K562 (cell line): ENCODE measurements around the gene CHAF1A. TPM values are rescaled to one million over a fixed set of nuclear protein-coding genes. Genes with fewer than 3 reads are reported as not detected.

ENCODE experiments used
- ATAC-seq: fragments of 200-7000 bp; cut with Tn5 transposase; 3 replicates; pipeline ENCODE4 v1.9.1; 2020; ENCODE audit warnings: moderate library complexity
- BruUV-seq: library from RNA; stranded (reverse); fragments of 400-500 nt; replicated peaks from 2 replicates; lab custom pipeline; 2021; lab: Mats Ljungman, UMichigan
- CTCF ChIA-PET: fragments of 300-600 bp; formaldehyde crosslinking; extraction: SDS; loops from one replicate; lab custom pipeline; 2021; ENCODE audit warnings: low intra/inter-chr PET ratio; lab: Yijun Ruan, JAX
- POLR2A ChIA-PET: fragments of 300-600, 350-650 bp; sonication (Branson Sonifier 250); formaldehyde crosslinking; extraction: SDS; loops from one replicate; lab custom pipeline; 2021; ENCODE audit warnings: antibody characterized with exemption, inconsistent platforms; lab: Yijun Ruan, JAX
- DNase-seq, 4 experiments: peaks; one replicate each; pipeline versions ENCODE4 v3.0.0 to v3.0.0-alpha.2; 2011 to 2018; ENCODE audit warnings: low spot score in 3 of 4, mixed read lengths in 3 of 4; ENCODE audit errors: extremely low read depth in 1 of 4
- FAIRE-seq: peaks from 2 replicates; lab custom pipeline; 2011; peaks lifted over from hg19 to GRCh38; lab: Jason Lieb, UNC
- H2AFZ ChIP-seq: 2 replicates; pipeline ENCODE4 v1.6.0; 2011; ENCODE audit warnings: low read depth, low read length, control low read depth, inconsistent platforms
- H3K27ac ChIP-seq: fragments of 200-600 bp; 3 replicates; pipeline ENCODE4 v1.8.0; 2011; ENCODE audit warnings: low read depth, mild to moderate bottlenecking, control low read depth, inconsistent platforms, low read length, moderate library complexity, mixed read lengths; ENCODE audit errors: extremely low read depth
- H3K27me3 ChIP-seq, 2 experiments: fragments of 300-600 bp in 1 of 2; 2 replicates in 1 of 2; 3 replicates in 1 of 2; pipeline versions ENCODE4 v1.6.0 to v1.8.0; 2011; ENCODE audit warnings: inconsistent platforms in 2 of 2, low read length in 2 of 2, mild to moderate bottlenecking in 1 of 2, mixed read lengths in 1 of 2, moderate library complexity in 1 of 2; ENCODE audit not compliant: control insufficient read depth in 2 of 2, insufficient read depth in 2 of 2
- H3K36me3 ChIP-seq: fragments of 300-600 bp; 3 replicates; pipeline ENCODE4 v1.8.0; 2011; ENCODE audit warnings: mild to moderate bottlenecking, low read length, inconsistent platforms; ENCODE audit not compliant: control insufficient read depth, insufficient read depth
- H3K4me1 ChIP-seq, 2 experiments: fragments of 200-600 bp in 1 of 2; replicated peaks in 1 of 2; 2 replicates in 1 of 2; 3 replicates in 1 of 2; pipeline versions ENCODE4 v1.5.1 to v1.8.0; 2011; ENCODE audit warnings: inconsistent platforms in 2 of 2, low read length in 2 of 2, mild to moderate bottlenecking in 1 of 2, mixed read lengths in 1 of 2, moderate library complexity in 1 of 2; ENCODE audit not compliant: control insufficient read depth in 2 of 2, insufficient read depth in 2 of 2
- H3K4me2 ChIP-seq: 2 replicates; pipeline ENCODE4 v1.6.1; 2011; ENCODE audit warnings: low read length, control low read depth, inconsistent platforms, mixed read lengths; ENCODE audit not compliant: insufficient read depth
- H3K4me3 ChIP-seq: fragments of 200-600 bp; sonication (generic), shearing (Covaris generic); 2 replicates; pipeline ENCODE4 v1.5.1; 2016; ENCODE audit warnings: control low read depth, inconsistent platforms
- H3K79me2 ChIP-seq: fragments of 200-600 bp; 3 replicates; pipeline ENCODE4 v1.8.0; 2011; ENCODE audit warnings: low read length, inconsistent platforms; ENCODE audit not compliant: control insufficient read depth, insufficient read depth
- H3K9ac ChIP-seq, 2 experiments: 2 replicates each; pipeline versions ENCODE4 v1.6.0 to v1.6.1; 2011; ENCODE audit warnings: low read depth in 2 of 2, low read length in 2 of 2, control low read depth in 1 of 2, inconsistent platforms in 1 of 2, mild to moderate bottlenecking in 1 of 2, mixed read lengths in 1 of 2; ENCODE audit not compliant: insufficient read depth in 1 of 2
- H3K9me1 ChIP-seq: one replicate; pipeline ENCODE4 v1.6.0; 2011; ENCODE audit warnings: inconsistent platforms, mild to moderate bottlenecking, low read length, moderate library complexity; ENCODE audit not compliant: control insufficient read depth, insufficient read depth
- H3K9me3 ChIP-seq: replicated peaks from 2 replicates; pipeline ENCODE4 v1.5.1; 2011; ENCODE audit warnings: low read depth, low read length, inconsistent platforms; ENCODE audit not compliant: control insufficient read depth, insufficient read depth
- H4K20me1 ChIP-seq: replicated peaks from 2 replicates; pipeline ENCODE4 v1.6.1; 2011; ENCODE audit warnings: low read length, inconsistent platforms, mixed read lengths; ENCODE audit not compliant: control insufficient read depth, insufficient read depth
- DACH1 ChIP-seq: fragments of 450-650 bp; IDR thresholded peaks from 2 replicates; pipeline ENCODE4 v1.6.1; 2018; ENCODE audit not compliant: partially characterized antibody
- NR3C1 ChIP-seq: sonication (generic); formaldehyde crosslinking; IDR thresholded peaks from 2 replicates; pipeline ENCODE4 v1.8.1; 2022; ENCODE audit warnings: missing genetic modification reagents
- POLR2A ChIP-seq: fragments of 450-650 bp; conservative IDR thresholded peaks from 2 replicates; pipeline ENCODE4 v1.6.1; 2016
- POLR2G ChIP-seq: fragments of 200-400 bp; formaldehyde crosslinking; IDR thresholded peaks from 2 replicates; pipeline ENCODE4 v1.6.1; 2017; ENCODE audit warnings: low read depth, mild to moderate bottlenecking, antibody characterized with exemption, low read length, moderate library complexity
- TAF15 ChIP-seq: fragments of 200-400 bp; formaldehyde crosslinking; IDR thresholded peaks from 2 replicates; pipeline ENCODE4 v1.6.1; 2017; ENCODE audit warnings: mild to moderate bottlenecking, low read depth, low read length, moderate library complexity
- ZBTB33 ChIP-seq: sonication (generic); formaldehyde crosslinking; IDR thresholded peaks from 2 replicates; pipeline ENCODE4 v1.8.1; 2023; ENCODE audit warnings: mild to moderate bottlenecking, missing genetic modification reagents
- WGBS: fragments of 100-300 bp; shearing (Covaris generic); methylation state at CpG from one replicate; pipeline ENCODE4 v1.1.6; 2016; ENCODE audit warnings: low coverage, mixed read lengths; ENCODE audit not compliant: insufficient coverage; ENCODE audit errors: missing lambda C conversion rate; 5-methylcytosine and 5-hydroxymethylcytosine counted together
- in situ Hi-C: fragments of 300-500 bp; cut with MboI; formaldehyde crosslinking; loops from 4 replicates; pipeline ENCODE4 v1.15.0; 2018; ENCODE audit warnings: inconsistent platforms, mixed read lengths
- intact Hi-C: fragments of 100-400 bp; cut with micrococcal nuclease; formaldehyde crosslinking; loops from 2 replicates; pipeline ENCODE4 v1.14.2; 2022
- polyA plus RNA-seq, 8 experiments: library from polyadenylated mRNA; depleted of rRNA in 4 of 8; stranded (reverse) in 5 of 8; unstranded in 3 of 8; fragments of >200 nt; fragmentation: Nextera tagmentation in 2 of 8; fragmentation: Illumina TruSeq in 1 of 8; extraction: Ambion mirVana in 2 of 8; extraction: Trizol in 1 of 8; gene quantifications; 2 replicates each; pipeline versions ENCODE4 v1.2.1 to v1.2.3, GENCODE V29; 2011 to 2014; ENCODE audit warnings: inconsistent platforms in 1 of 8, missing spikeins in 1 of 8
- total RNA-seq, 7 experiments: library from RNA; depleted of rRNA in 6 of 7; stranded (reverse); fragments of >200 nt in 6 of 7; fragmentation: Illumina TruSeq in 2 of 7; extraction: Trizol in 2 of 7; gene quantifications; 2 replicates each; pipeline versions ENCODE4 v1.2.1 to v1.2.3, GENCODE V29; 2011 to 2021; ENCODE audit warnings: low replicate concordance in 1 of 7

Gene CHAF1A
- total and polyA plus RNA-seq, 9 of the 15 experiments (the other 6 are each of a cell fraction or from before 2014, with no cell fraction given): 1.6 to 86.9 (median 45.2) TPM

DNA sequence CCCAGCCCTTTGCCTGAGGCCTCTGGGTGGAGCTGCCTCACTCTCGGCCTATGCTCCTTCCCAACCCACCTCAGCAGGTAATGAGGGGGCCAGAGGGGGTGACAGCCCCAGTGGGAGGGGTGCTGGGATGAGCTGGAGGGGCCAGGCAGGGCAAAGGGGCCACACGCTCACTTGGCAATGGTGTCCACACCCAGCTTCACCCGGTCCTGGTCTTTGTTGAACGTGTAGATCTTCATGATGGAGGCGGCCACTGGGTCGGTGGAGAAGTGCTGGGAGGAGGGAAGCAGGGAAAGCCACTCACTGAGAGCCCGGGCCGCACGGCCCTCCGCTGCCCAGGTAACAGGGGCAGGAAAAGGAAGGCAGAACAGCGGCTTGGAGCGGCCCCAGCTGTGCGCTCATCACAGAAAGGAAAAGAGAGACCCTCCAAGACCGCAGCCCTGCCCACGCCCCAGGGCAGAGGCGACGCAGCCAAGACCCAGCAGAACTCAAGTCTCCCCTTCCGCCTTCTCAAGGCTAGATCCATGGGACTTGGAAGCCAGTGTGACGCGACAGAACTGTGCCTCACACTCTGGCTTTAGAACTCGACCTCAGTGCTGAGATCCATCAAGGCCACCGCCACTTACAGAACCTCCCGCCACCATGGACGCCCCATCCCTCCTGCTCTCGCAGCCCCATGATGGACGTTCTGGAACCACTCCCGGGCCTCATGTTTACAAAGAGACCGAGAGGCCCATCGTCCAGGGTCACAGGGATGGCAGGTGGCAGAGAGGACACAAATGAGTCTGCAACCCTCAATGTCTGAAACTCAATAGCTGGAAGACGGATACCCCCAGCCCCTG is 45.9 kb downstream of the CHAF1A start:
- TF ChIP-seq TAF15: no peak
- TF ChIP-seq DACH1: no peak
- peak; percentile 67; the same call in 1 of the 2 replicates for TF ChIP-seq POLR2G
- peak; percentile 9; the same call in 1 of the 2 replicates for TF ChIP-seq POLR2A
- TF ChIP-seq NR3C1 (CRISPR knock-in tag): no peak
- TF ChIP-seq ZBTB33 (CRISPR knock-in tag): peak; percentile 13; the same call in 1 of the 2 replicates
- POLR2A ChIA-PET: interaction anchor here (0.6 to 7.4 kb wide), 5 partner anchors 7 to 205 kb away, joined by 4 to 60 read pairs (median 8); no protein-coding TSS in a partner anchor
- intact Hi-C loops (no loop called here), in situ Hi-C loops (no loop called here)
- Histone ChIP-seq H3K27me3 (no peaks in the 10 kb centered on the region), H3K4me1 (peaks cover 0 to 65% of the 10 kb centered on the region in 2 experiments; a peak in 2 of 5 replicates), H3K9me1 (no peaks in the 10 kb centered on the region), H3K9ac (peak overlapping the region in 1 of 2 experiments; percentile 23; a peak in 1 of 4 replicates), H2AFZ (no peak overlapping the region), H3K36me3 (peaks cover 95% of the 10 kb centered on the region; the same call in 2 of the 3 replicates), H3K9me3 (no peaks in the 10 kb centered on the region), H4K20me1 (no peaks in the 10 kb centered on the region; the same call in 1 of the 2 replicates), H3K27ac (no peak overlapping the region), H3K4me3 (no peak overlapping the region), H3K79me2 (no peaks in the 10 kb centered on the region), H3K4me2 (no peak overlapping the region)
- CTCF ChIA-PET: no interaction called here
- FAIRE-seq: no peak
- BruUV-seq: no TSS peak
- peak in 2 of 4 experiments; percentile 2 to 12 for DNase-seq
- no peak for ATAC-seq
- 80% methylated on average over 23 of the region's 30 CpGs for WGBS
